Panc1 (cell line): ENCODE results near the gene SFTPB. TPM values are rescaled to one million over a fixed set of nuclear protein-coding genes. Genes with fewer than 3 reads are reported as not detected.

Experiments used
- ATAC-seq: fragments of 200-7000 bp; cut with Tn5 transposase; 2 replicates; pipeline ENCODE4 v1.9.1; 2020; ENCODE audit warnings: mild to moderate bottlenecking, moderate library complexity
- BruUV-seq: library from RNA; stranded (reverse); fragments of 400-500 nt; replicated peaks from 2 replicates; lab custom pipeline; 2021; lab: Mats Ljungman, UMichigan
- CTCF ChIA-PET: fragments of 300-600 bp; sonication (Branson Sonifier 250); formaldehyde crosslinking; loops from one replicate; lab custom pipeline; 2022; ENCODE audit warnings: antibody characterized with exemption; lab: Charles Lee
- POLR2A ChIA-PET: fragments of 300-600 bp; sonication (Branson Sonifier 250); formaldehyde crosslinking; loops from one replicate; lab custom pipeline; 2022; ENCODE audit warnings: antibody characterized with exemption; lab: Charles Lee
- DNase-seq: peaks from one replicate; pipeline ENCODE4 v3.0.0-alpha.2; 2010; ENCODE audit warnings: low read depth, low spot score
- H3K27ac ChIP-seq: 2 replicates; pipeline ENCODE4 v1.5.1; 2011; ENCODE audit warnings: mild to moderate bottlenecking, low read length, inconsistent platforms
- H3K27me3 ChIP-seq: fragments of 200-500 bp; sonication (Bioruptor generic); 2 replicates; pipeline ENCODE4 v1.6.0; 2014; ENCODE audit warnings: low read length, inconsistent platforms; ENCODE audit not compliant: control insufficient read depth, insufficient read depth
- H3K36me3 ChIP-seq: fragments of 200-500 bp; sonication (Bioruptor generic); 2 replicates; pipeline ENCODE4 v1.5.1; 2014; ENCODE audit warnings: inconsistent platforms, mild to moderate bottlenecking, low read length, moderate library complexity; ENCODE audit not compliant: control insufficient read depth, insufficient read depth
- H3K4me1 ChIP-seq: 2 replicates; pipeline ENCODE4 v1.5.1; 2011; ENCODE audit warnings: inconsistent platforms, mild to moderate bottlenecking, low read length, moderate library complexity; ENCODE audit not compliant: control insufficient read depth, insufficient read depth
- H3K4me3 ChIP-seq, 2 experiments: 2 replicates each; pipeline ENCODE4 v1.5.1; 2011 to 2012; ENCODE audit warnings: low read depth in 2 of 2, low read length in 2 of 2, mild to moderate bottlenecking in 2 of 2, inconsistent platforms in 1 of 2, moderate library complexity in 1 of 2
- H3K9me3 ChIP-seq: fragments of 200-500 bp; sonication (Bioruptor generic); 2 replicates; pipeline ENCODE4 v1.5.1; 2014; ENCODE audit warnings: low read depth, mild to moderate bottlenecking, inconsistent platforms, low read length, moderate library complexity; ENCODE audit not compliant: control insufficient read depth, insufficient read depth
- POLR2AphosphoS5 ChIP-seq: IDR thresholded peaks from 2 replicates; pipeline ENCODE4 v1.6.1; 2012; ENCODE audit warnings: mild to moderate bottlenecking, low read depth, low read length, moderate library complexity
- SIN3A ChIP-seq: IDR thresholded peaks from 2 replicates; pipeline ENCODE4 v1.6.1; 2012; ENCODE audit warnings: low read depth, mild to moderate bottlenecking, low read length, moderate library complexity, borderline replicate concordance; ENCODE audit not compliant: insufficient read depth
- TCF7L2 ChIP-seq: IDR thresholded peaks from 2 replicates; pipeline ENCODE4 v1.6.1; 2011; ENCODE audit warnings: mild to moderate bottlenecking, low read depth, low read length, inconsistent platforms
- in situ Hi-C: cut with HindIII; loops from 2 replicates; pipeline ENCODE4 v1.10.0; 2016; ENCODE audit warnings: low sequenced_read_pairs, low pct_unique_long_range_greater_than_20kb
- intact Hi-C: fragments of 100-400 bp; cut with micrococcal nuclease; formaldehyde crosslinking; loops from one replicate; pipeline ENCODE4 v1.10.0; 2022; ENCODE audit not compliant: unreplicated experiment
- total RNA-seq: library from RNA; stranded (reverse); gene quantifications from one replicate; pipeline ENCODE4 v1.2.1, GENCODE V29; 2021; ENCODE audit not compliant: unreplicated experiment
- TF ChIP-seq, protein P1 (sequence below), 2 experiments: IDR thresholded peaks; 2 replicates each; pipeline ENCODE4 v1.6.1; 2011 to 2012; ENCODE audit warnings: low read depth in 2 of 2, control low read depth in 1 of 2, low read length in 1 of 2, mild to moderate bottlenecking in 1 of 2, moderate library complexity in 1 of 2; ENCODE audit not compliant: insufficient read depth in 1 of 2
- TF ChIP-seq, protein P2 (sequence below): fragments of 450-650 bp; IDR thresholded peaks from 2 replicates; pipeline ENCODE4 v1.5.1; 2017; ENCODE audit warnings: mild to moderate bottlenecking

SFTPB gene
- total RNA-seq, 1 experiment from 2014 or later, result 5.6 TPM

DNA sequence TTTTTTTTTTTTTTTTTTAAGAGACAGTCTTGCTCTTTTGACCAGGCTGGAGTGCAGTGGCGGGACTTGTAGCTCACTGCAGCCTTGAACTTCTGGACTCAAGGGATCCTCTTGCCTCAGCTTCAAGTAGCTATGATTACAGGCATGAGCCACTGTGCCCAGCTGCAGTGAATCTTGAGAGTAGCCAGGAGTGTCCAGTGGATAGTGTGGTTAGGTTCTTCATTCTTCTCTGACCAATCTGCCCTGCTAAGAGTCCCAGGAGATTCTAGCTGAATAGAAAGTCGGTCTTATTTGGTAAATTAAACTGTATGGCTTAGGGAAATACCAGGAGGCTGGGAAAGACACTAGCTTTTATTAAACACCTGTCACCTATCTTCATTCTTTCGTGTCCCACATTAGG lies 36.7 kb downstream of the SFTPB start:
- in situ Hi-C loops, result no loop called here
- H3K4me3 ChIP-seq, result no peak overlapping the region
- H3K36me3 ChIP-seq, result peaks cover 21% of the 10 kb centered on the region
- TF ChIP-seq, protein P1, sequence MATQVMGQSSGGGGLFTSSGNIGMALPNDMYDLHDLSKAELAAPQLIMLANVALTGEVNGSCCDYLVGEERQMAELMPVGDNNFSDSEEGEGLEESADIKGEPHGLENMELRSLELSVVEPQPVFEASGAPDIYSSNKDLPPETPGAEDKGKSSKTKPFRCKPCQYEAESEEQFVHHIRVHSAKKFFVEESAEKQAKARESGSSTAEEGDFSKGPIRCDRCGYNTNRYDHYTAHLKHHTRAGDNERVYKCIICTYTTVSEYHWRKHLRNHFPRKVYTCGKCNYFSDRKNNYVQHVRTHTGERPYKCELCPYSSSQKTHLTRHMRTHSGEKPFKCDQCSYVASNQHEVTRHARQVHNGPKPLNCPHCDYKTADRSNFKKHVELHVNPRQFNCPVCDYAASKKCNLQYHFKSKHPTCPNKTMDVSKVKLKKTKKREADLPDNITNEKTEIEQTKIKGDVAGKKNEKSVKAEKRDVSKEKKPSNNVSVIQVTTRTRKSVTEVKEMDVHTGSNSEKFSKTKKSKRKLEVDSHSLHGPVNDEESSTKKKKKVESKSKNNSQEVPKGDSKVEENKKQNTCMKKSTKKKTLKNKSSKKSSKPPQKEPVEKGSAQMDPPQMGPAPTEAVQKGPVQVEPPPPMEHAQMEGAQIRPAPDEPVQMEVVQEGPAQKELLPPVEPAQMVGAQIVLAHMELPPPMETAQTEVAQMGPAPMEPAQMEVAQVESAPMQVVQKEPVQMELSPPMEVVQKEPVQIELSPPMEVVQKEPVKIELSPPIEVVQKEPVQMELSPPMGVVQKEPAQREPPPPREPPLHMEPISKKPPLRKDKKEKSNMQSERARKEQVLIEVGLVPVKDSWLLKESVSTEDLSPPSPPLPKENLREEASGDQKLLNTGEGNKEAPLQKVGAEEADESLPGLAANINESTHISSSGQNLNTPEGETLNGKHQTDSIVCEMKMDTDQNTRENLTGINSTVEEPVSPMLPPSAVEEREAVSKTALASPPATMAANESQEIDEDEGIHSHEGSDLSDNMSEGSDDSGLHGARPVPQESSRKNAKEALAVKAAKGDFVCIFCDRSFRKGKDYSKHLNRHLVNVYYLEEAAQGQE (IDR thresholded peaks at IDR 0.05; ENCODE audit: insufficient read depth in 1 of 2, low read depth in 2 of 2, low read length in 1 of 2), result no peak
- TF ChIP-seq TCF7L2 (no peak), SIN3A (no peak), POLR2AphosphoS5 (no peak)
- TF ChIP-seq, protein P2, sequence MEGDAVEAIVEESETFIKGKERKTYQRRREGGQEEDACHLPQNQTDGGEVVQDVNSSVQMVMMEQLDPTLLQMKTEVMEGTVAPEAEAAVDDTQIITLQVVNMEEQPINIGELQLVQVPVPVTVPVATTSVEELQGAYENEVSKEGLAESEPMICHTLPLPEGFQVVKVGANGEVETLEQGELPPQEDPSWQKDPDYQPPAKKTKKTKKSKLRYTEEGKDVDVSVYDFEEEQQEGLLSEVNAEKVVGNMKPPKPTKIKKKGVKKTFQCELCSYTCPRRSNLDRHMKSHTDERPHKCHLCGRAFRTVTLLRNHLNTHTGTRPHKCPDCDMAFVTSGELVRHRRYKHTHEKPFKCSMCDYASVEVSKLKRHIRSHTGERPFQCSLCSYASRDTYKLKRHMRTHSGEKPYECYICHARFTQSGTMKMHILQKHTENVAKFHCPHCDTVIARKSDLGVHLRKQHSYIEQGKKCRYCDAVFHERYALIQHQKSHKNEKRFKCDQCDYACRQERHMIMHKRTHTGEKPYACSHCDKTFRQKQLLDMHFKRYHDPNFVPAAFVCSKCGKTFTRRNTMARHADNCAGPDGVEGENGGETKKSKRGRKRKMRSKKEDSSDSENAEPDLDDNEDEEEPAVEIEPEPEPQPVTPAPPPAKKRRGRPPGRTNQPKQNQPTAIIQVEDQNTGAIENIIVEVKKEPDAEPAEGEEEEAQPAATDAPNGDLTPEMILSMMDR, result no peak
- POLR2A ChIA-PET, result interaction anchor here (0.7 kb wide), 1 partner anchor 158 kb away, joined by 4 read pairs; no protein-coding TSS in a partner anchor
- no peak overlapping the region for H3K27ac ChIP-seq
- no peaks in the 10 kb centered on the region for H3K4me1 ChIP-seq
- no TSS peak for BruUV-seq
- intact Hi-C loops, result no loop called here
- H3K9me3 ChIP-seq, result no peaks in the 10 kb centered on the region
- CTCF ChIA-PET, result no interaction called here
- H3K27me3 ChIP-seq, result no peaks in the 10 kb centered on the region
- no peak for DNase-seq
- no peak for ATAC-seq

DNA sequence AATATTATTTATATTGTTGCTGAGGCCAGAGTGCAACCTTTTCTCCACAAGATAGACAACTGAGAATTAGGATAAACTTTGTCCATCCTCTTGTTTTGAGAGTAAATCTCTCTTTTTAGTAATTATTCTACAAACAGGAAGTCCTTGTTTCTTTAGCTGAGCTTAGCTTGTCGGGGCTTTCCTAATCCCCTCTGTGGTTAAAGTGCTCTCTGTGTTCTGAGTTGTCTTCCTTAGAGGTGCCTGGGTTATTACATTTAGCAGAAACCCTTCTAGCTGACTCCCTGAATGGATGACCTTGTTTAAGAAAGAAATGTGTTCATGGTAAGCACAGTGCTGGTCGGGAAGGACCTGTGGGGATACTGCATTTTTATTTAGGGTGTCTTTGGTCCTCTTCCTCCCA lies 39.3 kb downstream of the SFTPB start:
- ATAC-seq, result no peak
- in situ Hi-C loops, result no loop called here
- CTCF ChIA-PET, result no interaction called here

More for the DNA sequence above, 39.3 kb downstream of the SFTPB start:
- Histone ChIP-seq H3K27ac (no peak overlapping the region), H3K4me3 (no peak overlapping the region), H3K36me3 (peaks cover 29% of the 10 kb centered on the region), H3K4me1 (no peaks in the 10 kb centered on the region), H3K9me3 (no peaks in the 10 kb centered on the region), H3K27me3 (no peaks in the 10 kb centered on the region)
- BruUV-seq, result TSS peak; percentile 32
- TF ChIP-seq SIN3A, result no peak
- TF ChIP-seq, protein P1 (IDR thresholded peaks at IDR 0.05; ENCODE audit: insufficient read depth in 1 of 2, low read depth in 2 of 2, low read length in 1 of 2), result no peak
- TF ChIP-seq POLR2AphosphoS5, result no peak
- TF ChIP-seq, protein P2, result no peak
- no peak for TF ChIP-seq TCF7L2
- POLR2A ChIA-PET, result no interaction called here
- intact Hi-C loops, result no loop called here
- DNase-seq, result no peak
